ENCODE measurements around the gene KCNJ15. TPM values are rescaled to one million over a fixed set of nuclear protein-coding genes. Genes with fewer than 3 reads are reported as not detected.

KCNJ15 gene
- total RNA-seq, 1 experiment from 2014 or later: not detected

DNA sequence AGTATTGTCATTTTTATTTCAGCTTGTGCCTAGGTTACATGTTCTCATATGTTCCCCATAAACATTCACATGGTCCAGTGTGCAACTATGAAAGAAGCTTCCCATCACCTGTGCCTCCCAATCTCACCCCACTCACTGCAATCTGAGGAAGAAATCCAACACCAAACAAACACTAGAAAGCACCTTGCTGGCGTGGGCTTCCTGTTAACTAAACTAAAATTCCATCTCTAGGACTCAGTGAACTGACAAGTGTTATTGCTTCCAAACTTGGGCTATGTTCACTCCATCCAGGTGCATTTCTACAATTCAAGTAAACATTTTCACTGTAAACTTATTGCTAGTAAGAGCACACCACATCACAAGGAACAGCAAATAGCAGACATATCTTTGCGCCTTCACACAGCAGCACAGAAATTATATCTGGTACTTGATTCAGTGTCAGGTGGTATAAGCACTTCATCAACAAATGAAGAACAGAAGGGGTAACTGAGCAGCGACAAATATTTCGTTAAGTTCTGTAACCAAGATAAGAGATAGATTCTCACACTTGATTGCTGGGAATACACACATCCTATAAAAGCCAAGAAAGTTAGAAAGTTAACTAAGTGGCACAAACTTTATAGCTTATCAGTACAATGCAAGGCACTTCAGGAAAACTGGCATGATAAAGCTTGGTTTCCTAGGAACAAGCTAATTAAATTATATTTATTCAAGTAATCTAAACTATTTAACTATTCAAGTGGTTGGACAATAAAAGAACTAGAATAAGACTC, 8.9 kb upstream of the KCNJ15 start:
- H3K27me3 ChIP-seq (ENCODE audit: insufficient read depth, low read length): no peaks in the 10 kb centered on the region
- no peak for ATAC-seq
- POLR2A ChIA-PET: no interaction called here

DNA sequence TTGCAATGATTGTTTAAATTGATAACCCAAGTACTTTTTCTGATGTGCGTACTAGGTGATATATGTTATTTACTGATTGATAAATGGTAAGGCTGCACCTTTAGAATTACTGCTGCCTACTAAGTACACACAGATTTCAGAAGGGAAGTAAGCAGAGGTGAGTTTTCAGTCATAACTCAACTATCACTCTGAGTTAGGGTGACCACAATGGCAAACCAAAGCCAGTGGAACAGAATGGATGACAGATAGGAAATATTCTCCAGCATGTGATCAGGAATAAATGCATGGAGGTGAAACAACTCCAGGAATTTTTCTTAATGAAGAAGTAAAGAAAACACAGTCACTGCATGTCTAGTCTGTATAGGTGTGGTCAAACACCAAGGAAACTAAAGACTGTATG, 7.5 kb upstream of the KCNJ15 start:
- Histone ChIP-seq H3K9me3 (ENCODE audit: control insufficient read depth in 1 of 2, insufficient read depth in 1 of 2, low read depth in 1 of 2, low read length in 2 of 2) (peaks cover 0 to 12% of the 10 kb centered on the region in 2 experiments; a peak in 1 of 4 replicates), H3K9ac (ENCODE audit: low read length) (no peak overlapping the region), H2AFZ (ENCODE audit: low read depth, low read length, poor library complexity, severe bottlenecking) (no peak overlapping the region), H3K4me2 (ENCODE audit: low read length) (no peak overlapping the region), H3K4me1 (ENCODE audit: control insufficient read depth in 1 of 2, insufficient read depth in 2 of 2, low read length in 2 of 2) (no peaks in the 10 kb centered on the region), H3K79me2 (ENCODE audit: insufficient read depth, low read length) (no peaks in the 10 kb centered on the region), H3K9me2 (ENCODE audit: insufficient read depth) (no peaks in the 10 kb centered on the region), H3K36me3 (ENCODE audit: control insufficient read depth in 1 of 2, insufficient read depth in 2 of 2, low read length in 2 of 2) (no peaks in the 10 kb centered on the region), H3K27ac (ENCODE audit: low read depth, low read length) (no peak overlapping the region), H3K4me3 (replicated peaks in 1 of 2; ENCODE audit: low read depth in 1 of 2, low read length in 2 of 2) (no peak overlapping the region), H3K27me3 (ENCODE audit: insufficient read depth, low read length) (no peaks in the 10 kb centered on the region), H4K20me1 (ENCODE audit: insufficient read depth) (no peaks in the 10 kb centered on the region)
- TF ChIP-seq EGR1 (IDR thresholded peaks at IDR 0.05; ENCODE audit: low read depth) (no peak), YY1 (IDR thresholded peaks at IDR 0.05; ENCODE audit: extremely low read depth, insufficient replicate concordance, low read depth, low read length) (no peak), ZFX (IDR thresholded peaks at IDR 0.05) (no peak)
- TF ChIP-seq, protein P1, sequence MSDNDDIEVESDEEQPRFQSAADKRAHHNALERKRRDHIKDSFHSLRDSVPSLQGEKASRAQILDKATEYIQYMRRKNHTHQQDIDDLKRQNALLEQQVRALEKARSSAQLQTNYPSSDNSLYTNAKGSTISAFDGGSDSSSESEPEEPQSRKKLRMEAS (IDR thresholded peaks at IDR 0.05): no peak
- intact Hi-C loops (cut with micrococcal nuclease): no loop called here
- RAD21 ChIA-PET (ENCODE audit: low non-redundant PET in 1 of 2, low total read pairs in 2 of 2, uncharacterized antibody in 2 of 2, unreplicated experiment in 2 of 2): no interaction called here
- DNase-seq (ENCODE audit: low read depth, low spot score) (no peak), ATAC-seq (no peak)
- BruUV-seq (replicated peaks): no TSS peak
- POLR2A ChIA-PET: no interaction called here
- CTCF ChIA-PET: no interaction called here

More for the DNA sequence above, 8.9 kb upstream of the KCNJ15 start:
- Histone ChIP-seq H3K9me3 (ENCODE audit: control insufficient read depth in 1 of 2, insufficient read depth in 1 of 2, low read depth in 1 of 2, low read length in 2 of 2) (peaks cover 0 to 15% of the 10 kb centered on the region in 2 experiments; a peak in 1 of 4 replicates), H3K4me3 (replicated peaks in 1 of 2; ENCODE audit: low read depth in 1 of 2, low read length in 2 of 2) (no peak overlapping the region), H2AFZ (ENCODE audit: low read depth, low read length, poor library complexity, severe bottlenecking) (no peak overlapping the region), H3K9me2 (ENCODE audit: insufficient read depth) (no peaks in the 10 kb centered on the region), H3K9ac (ENCODE audit: low read length) (no peak overlapping the region), H3K27ac (ENCODE audit: low read depth, low read length) (no peak overlapping the region), H3K4me1 (ENCODE audit: control insufficient read depth in 1 of 2, insufficient read depth in 2 of 2, low read length in 2 of 2) (no peaks in the 10 kb centered on the region), H3K79me2 (ENCODE audit: insufficient read depth, low read length) (no peaks in the 10 kb centered on the region), H3K36me3 (ENCODE audit: control insufficient read depth in 1 of 2, insufficient read depth in 2 of 2, low read length in 2 of 2) (no peaks in the 10 kb centered on the region), H4K20me1 (ENCODE audit: insufficient read depth) (no peaks in the 10 kb centered on the region), H3K4me2 (ENCODE audit: low read length) (no peak overlapping the region)
- intact Hi-C loops (cut with micrococcal nuclease): no loop called here
- no TSS peak for BruUV-seq (replicated peaks)
- ChIA-PET CTCF (no interaction called here), RAD21 (ENCODE audit: low non-redundant PET in 1 of 2, low total read pairs in 2 of 2, uncharacterized antibody in 2 of 2, unreplicated experiment in 2 of 2) (no interaction called here)
- DNase-seq (ENCODE audit: low read depth, low spot score): no peak
- TF ChIP-seq ELF1 (IDR thresholded peaks at IDR 0.05; ENCODE audit: borderline replicate concordance, low read depth) (no peak), SIN3A (IDR thresholded peaks at IDR 0.05; ENCODE audit: low read depth) (no peak), RAD21 (IDR thresholded peaks at IDR 0.05; ENCODE audit: low read depth) (no peak), ZFX (IDR thresholded peaks at IDR 0.05) (no peak), CBX3 (IDR thresholded peaks at IDR 0.05; ENCODE audit: low read depth) (no peak), EZH2phosphoT487 (IDR thresholded peaks at IDR 0.05; ENCODE audit: borderline replicate concordance) (no peak), POLR2AphosphoS5 (IDR thresholded peaks at IDR 0.05; ENCODE audit: low read depth, low read length) (no peak), EZH2 (IDR thresholded peaks at IDR 0.05) (no peak)
- TF ChIP-seq, protein P2, sequence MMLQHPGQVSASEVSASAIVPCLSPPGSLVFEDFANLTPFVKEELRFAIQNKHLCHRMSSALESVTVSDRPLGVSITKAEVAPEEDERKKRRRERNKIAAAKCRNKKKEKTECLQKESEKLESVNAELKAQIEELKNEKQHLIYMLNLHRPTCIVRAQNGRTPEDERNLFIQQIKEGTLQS (IDR thresholded peaks at IDR 0.05): no peak

All from HCT116 (cell line).